ES-I3 (cell line): ENCODE measurements around the gene MAPT.
"Not testable (repeated sequence)": the region's sequence is repeated elsewhere in the genome, so short reads cannot be mapped to it uniquely, and the experiment has no call there.

Experiments used
- H3K36me3 ChIP-seq: 2 replicates; pipeline ENCODE4 v1.6.1; 2013; ENCODE audit warnings: mild to moderate bottlenecking, low read length, control low read depth, moderate library complexity; ENCODE audit not compliant: insufficient read depth
- H3K4me1 ChIP-seq: 2 replicates; pipeline ENCODE4 v1.6.1; 2013; ENCODE audit warnings: mild to moderate bottlenecking, control low read depth, low read length; ENCODE audit not compliant: insufficient read depth
- H3K9ac ChIP-seq: 2 replicates; pipeline ENCODE4 v1.6.1; 2013; ENCODE audit warnings: low read depth, mild to moderate bottlenecking, low read length, moderate library complexity
- H3K9me3 ChIP-seq: 2 replicates; pipeline ENCODE4 v1.6.1; 2013; ENCODE audit warnings: mild to moderate bottlenecking, low read length, moderate library complexity; ENCODE audit not compliant: control insufficient read depth, insufficient read depth

Gene MAPT

GRCh38 chr17:45952814-45953320, 58.5 kb downstream of the MAPT start:
- Histone ChIP-seq H3K4me1 (peaks cover 21% of the 10 kb centered on the region), H3K9me3 (no peaks in the 10 kb centered on the region), H3K36me3 (no peaks in the 10 kb centered on the region)

GRCh38 chr17:45953561-45953960, 59.2 kb downstream of the MAPT start:
- no peaks in the 10 kb centered on the region for H3K36me3 ChIP-seq
- no peak overlapping the region for H3K9ac ChIP-seq
- no peaks in the 10 kb centered on the region for H3K9me3 ChIP-seq
- peaks cover 17% of the 10 kb centered on the region for H3K4me1 ChIP-seq

More at GRCh38 chr17:45952814-45953320, 58.5 kb downstream of the MAPT start:
- no peak overlapping the region for H3K9ac ChIP-seq

GRCh38 chr17:45954914-45955313, 60.6 kb downstream of the MAPT start:
- Histone ChIP-seq H3K36me3 (no peaks in the 10 kb centered on the region), H3K9me3 (no peaks in the 10 kb centered on the region), H3K4me1 (peaks cover 14% of the 10 kb centered on the region), H3K9ac (no peak overlapping the region)

GRCh38 chr17:45955326-45955725, 61.0 kb downstream of the MAPT start:
- Histone ChIP-seq H3K9me3 (no peaks in the 10 kb centered on the region), H3K9ac (no peak overlapping the region)

GRCh38 chr17:45956090-45956489, 61.7 kb downstream of the MAPT start:
- Histone ChIP-seq H3K9me3 (no peaks in the 10 kb centered on the region), H3K9ac (no peak overlapping the region), H3K36me3 (no peaks in the 10 kb centered on the region), H3K4me1 (peaks cover 11% of the 10 kb centered on the region)

More at GRCh38 chr17:45955326-45955725, 61.0 kb downstream of the MAPT start:
- Histone ChIP-seq H3K4me1 (peaks cover 14% of the 10 kb centered on the region), H3K36me3 (no peaks in the 10 kb centered on the region)

- not testable (repeated sequence) for H3K9ac ChIP-seq, H3K9me3 ChIP-seq, H3K4me1 ChIP-seq, H3K36me3 ChIP-seq
Measured at GRCh38 chr17:45956746-45957145, 62.4 kb downstream of the MAPT start.

DNA sequence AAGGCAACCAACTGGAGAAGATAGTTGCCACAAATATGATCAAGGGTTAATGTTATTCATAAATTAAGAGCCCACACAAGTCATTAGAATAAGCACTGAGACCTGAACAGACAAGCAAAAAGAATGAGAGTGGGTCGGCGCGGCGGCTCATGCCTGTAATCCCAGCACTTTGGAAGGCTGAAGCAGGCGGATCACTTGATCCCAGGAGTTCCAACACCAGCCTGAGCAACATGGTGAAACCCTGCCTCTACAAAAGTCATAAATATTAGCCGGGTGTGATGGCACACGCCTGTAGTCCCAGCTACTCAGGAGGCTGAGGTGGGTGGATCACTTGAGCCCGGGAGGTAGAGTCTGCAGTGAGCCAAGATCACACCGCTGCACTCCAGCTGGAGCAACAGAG, 64.0 kb downstream of the MAPT start:
- Histone ChIP-seq H3K9ac (no peak overlapping the region), H3K36me3 (no peaks in the 10 kb centered on the region)

DNA sequence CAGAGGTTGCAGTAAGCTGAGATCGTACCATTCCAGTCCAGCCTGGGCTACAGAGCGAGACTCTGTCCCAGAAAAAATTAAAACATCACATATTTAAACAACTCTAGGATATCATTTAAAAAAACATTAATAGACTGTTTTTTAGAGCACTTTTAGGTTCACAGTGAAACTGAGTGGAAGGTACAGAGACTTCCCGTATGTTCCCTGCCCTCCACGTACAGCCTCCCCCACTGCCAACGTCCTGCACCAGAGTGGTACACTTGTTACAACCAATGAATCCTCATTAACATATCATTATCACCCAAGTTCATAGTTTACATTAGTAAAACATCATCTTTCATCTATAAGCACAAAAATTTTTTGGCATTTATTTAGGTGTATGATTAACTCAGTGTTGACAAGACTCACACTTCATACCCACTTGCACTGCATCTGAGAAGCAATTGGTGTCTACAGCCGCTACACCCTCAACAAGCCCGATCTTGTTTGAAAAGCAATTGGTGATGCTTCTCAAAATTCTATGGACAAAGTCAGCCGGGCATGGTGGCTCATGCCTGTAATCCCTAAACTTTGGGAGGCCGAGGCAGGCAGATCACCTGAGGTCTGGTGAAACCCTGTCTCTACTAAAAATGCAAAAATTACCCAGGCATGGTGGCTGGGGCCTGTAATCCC, 64.8 kb downstream of the MAPT start:
- H3K4me1 ChIP-seq, result no peaks in the 10 kb centered on the region; the same call in 1 of the 2 replicates
- no peaks in the 10 kb centered on the region for H3K36me3 ChIP-seq
- H3K9me3 ChIP-seq, result no peaks in the 10 kb centered on the region
- no peak overlapping the region for H3K9ac ChIP-seq

More for the DNA sequence above, 64.0 kb downstream of the MAPT start:
- Histone ChIP-seq H3K9me3 (no peaks in the 10 kb centered on the region), H3K4me1 (no peaks in the 10 kb centered on the region; the same call in 1 of the 2 replicates)

DNA sequence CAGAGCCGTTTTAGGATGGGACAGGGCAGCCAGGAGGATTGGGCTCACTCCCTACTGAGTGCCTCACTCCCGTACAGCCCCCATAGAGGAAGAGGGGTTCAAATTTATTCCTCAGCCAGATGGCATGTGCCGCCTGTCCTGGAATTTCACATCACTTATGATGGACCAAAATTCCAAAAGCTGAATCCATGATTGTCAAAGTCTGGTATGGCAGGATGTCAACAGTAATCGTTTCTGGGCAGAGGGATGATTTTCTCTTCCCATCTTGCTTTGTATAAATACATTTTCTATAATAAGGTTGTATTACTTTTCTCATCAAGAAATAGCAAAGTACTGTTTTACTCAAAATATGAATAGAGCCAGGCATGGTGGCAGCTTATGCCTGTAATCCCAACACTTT, 66.0 kb downstream of the MAPT start:
- Histone ChIP-seq H3K9ac (no peak overlapping the region), H3K4me1 (no peaks in the 10 kb centered on the region), H3K36me3 (no peaks in the 10 kb centered on the region), H3K9me3 (no peaks in the 10 kb centered on the region)

DNA sequence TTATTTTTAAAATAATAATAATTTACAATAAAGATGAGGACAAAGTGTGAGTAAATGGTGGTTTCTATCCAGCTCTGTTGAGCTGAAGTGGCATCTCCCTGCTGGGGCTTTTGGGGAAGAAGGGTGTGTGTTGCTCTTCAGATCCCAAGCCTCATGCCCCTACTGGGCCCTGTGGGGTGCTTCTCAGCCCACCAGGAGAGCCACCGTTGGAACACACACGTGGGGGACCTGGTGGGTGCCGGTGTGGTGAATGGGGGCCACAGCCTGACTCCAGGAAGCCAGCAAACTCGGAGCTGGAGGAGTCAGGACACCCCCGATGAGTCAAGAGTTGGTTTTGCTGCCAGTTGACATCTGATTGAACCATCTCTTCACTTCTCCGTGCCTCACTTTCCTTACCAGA, 66.9 kb downstream of the MAPT start:
- Histone ChIP-seq H3K9me3 (no peaks in the 10 kb centered on the region), H3K9ac (no peak overlapping the region), H3K4me1 (no peaks in the 10 kb centered on the region), H3K36me3 (no peaks in the 10 kb centered on the region)

DNA sequence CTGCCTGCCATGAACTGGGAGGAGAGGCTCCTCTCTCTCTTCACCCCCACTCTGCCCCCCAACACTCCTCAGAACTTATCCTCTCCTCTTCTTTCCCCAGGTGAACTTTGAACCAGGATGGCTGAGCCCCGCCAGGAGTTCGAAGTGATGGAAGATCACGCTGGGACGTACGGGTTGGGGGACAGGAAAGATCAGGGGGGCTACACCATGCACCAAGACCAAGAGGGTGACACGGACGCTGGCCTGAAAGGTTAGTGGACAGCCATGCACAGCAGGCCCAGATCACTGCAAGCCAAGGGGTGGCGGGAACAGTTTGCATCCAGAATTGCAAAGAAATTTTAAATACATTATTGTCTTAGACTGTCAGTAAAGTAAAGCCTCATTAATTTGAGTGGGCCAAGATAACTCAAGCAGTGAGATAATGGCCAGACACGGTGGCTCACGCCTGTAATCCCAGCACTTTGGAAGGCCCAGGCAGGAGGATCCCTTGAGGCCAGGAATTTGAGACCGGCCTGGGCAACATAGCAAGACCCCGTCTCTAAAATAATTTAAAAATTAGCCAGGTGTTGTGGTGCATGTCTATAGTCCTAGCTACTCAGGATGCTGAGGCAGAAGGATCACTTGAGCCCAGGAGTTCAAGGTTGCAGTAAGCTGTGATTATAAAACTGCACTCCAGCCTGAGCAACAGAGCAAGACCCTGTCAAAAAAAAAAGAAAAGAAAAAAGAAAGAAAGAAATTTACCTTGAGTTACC, 68.0 kb downstream of the MAPT start:
- Histone ChIP-seq H3K9me3 (no peaks in the 10 kb centered on the region), H3K4me1 (no peaks in the 10 kb centered on the region), H3K36me3 (no peaks in the 10 kb centered on the region), H3K9ac (no peak overlapping the region)

DNA sequence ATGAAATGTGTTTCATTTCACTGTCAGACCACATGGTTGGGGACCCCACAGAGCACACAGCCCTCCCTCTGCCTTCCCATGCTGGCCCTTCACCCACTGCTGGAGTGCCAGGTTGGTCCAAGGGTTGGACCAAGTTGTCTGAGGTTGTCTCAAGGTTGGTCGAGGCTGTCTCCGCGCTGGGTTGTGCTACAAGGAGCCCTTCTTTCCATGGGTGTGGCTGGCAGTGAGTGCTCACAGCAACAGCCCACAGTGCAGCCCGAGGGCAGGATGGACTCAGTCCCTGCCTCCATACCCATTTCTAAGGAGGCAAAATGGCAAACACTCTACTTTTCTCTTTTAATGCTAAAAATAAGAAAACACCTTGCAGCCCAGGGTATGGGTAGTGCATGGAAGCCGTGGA, 68.9 kb downstream of the MAPT start:
- no peaks in the 10 kb centered on the region for H3K36me3 ChIP-seq
- H3K4me1 ChIP-seq, result no peaks in the 10 kb centered on the region
- no peak overlapping the region for H3K9ac ChIP-seq
- H3K9me3 ChIP-seq, result no peaks in the 10 kb centered on the region

DNA sequence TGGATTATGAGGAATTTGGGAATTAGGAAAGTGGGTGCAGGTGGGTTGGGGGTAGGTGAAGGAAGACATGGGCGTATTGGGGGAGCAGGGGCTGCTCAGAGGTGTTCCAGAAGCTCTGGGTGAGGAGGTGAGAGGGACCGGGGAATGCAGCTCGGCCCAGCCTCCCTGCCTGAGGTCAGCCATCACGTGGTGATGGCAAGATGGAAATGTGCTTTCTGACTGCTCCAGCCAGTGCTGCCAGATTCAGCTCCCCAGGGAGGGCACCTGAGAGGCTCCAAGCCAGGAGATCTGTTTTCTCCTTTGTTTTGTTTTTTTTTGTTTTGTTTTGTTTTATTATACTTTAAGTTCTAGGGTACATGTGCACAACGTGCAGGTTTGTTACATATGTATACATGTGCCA, 69.5 kb downstream of the MAPT start:
- no peaks in the 10 kb centered on the region for H3K9me3 ChIP-seq
- no peak overlapping the region for H3K9ac ChIP-seq
- H3K36me3 ChIP-seq, result no peaks in the 10 kb centered on the region
- H3K4me1 ChIP-seq, result no peaks in the 10 kb centered on the region

- Histone ChIP-seq H3K9ac (no peak overlapping the region), H3K9me3 (no peaks in the 10 kb centered on the region), H3K36me3 (no peaks in the 10 kb centered on the region), H3K4me1 (no peaks in the 10 kb centered on the region)
Measured at GRCh38 chr17:45964634-45965033, 70.3 kb downstream of the MAPT start.

- Histone ChIP-seq H3K36me3 (no peaks in the 10 kb centered on the region), H3K9me3 (no peaks in the 10 kb centered on the region), H3K9ac (no peak overlapping the region), H3K4me1 (no peaks in the 10 kb centered on the region)
Measured at GRCh38 chr17:45965812-45966211, 71.5 kb downstream of the MAPT start.
